ENCODE results near the gene ZC3HAV1.
"Not testable (repeated sequence)": the region's sequence is repeated elsewhere in the genome, so short reads cannot be mapped to it uniquely, and the experiment has no call there.

The ZC3HAV1 gene

DNA sequence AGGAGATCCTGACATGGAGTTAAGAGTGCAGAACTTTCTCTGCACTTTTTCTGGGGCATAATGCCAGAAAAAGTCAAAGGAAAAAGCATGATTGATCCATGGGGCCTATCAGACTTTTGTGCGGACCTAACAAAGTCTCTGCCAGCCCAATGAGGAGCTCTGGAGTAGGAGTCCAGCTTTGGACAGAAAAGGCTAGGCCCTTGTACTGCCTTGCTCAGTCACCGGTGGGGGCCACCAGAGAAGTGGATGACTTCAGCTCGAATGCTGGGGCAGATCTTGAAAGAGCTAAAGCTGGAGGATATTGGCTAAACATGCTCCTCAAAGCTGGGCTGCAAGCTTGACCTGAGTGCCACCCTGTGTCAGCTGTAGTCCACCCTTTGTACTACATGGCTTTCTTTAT is 2.8 kb upstream of the ZC3HAV1 start:
- DNase-seq (ENCODE audit: low spot score), result no peak

DNA sequence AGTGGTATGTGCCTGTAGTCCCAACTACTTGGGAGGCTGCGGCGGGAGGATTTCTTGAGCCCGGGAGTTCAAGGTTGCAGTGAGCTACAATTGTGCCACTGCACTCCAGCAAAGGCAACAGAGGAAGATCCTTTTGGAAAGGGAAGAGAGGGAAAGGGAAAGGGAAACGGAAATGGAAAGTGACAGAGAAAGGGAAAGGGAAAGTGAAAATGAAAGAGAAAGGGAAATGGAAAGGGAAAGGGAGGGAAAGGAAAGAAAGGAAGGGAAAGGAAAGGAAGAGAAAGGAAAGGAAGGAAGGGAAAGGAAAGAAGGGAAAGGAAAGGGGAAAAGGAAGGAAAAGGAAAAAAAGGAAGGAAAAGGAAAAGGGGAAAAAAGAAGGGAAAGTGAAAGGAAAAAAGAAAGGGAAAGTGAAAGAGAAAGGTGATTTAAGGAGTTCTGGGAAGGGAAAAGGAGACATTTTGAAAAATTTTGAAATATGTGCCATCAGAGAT is 2.3 kb upstream of the ZC3HAV1 start:
- no peak for DNase-seq (ENCODE audit: low spot score)

DNA sequence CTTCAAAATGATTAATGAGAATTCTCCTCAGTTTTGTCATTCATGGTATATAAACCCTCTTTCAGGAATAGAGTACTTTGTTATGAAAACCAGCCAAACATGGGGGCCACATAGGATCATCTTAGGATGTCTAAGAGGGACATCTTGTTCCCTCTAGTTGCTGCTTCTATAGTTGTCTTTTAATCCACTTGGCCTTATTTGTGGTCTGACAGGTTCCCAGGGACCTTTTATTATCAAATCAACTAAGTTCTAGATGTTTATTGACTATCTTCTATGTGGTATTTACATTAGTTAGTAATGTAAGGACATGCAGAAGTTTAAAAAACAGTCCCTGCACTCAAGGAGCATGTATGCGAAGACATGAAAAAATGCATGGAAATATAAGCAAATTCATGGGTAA is 1.6 kb upstream of the ZC3HAV1 start:
- DNase-seq (ENCODE audit: low spot score), result no peak

DNA sequence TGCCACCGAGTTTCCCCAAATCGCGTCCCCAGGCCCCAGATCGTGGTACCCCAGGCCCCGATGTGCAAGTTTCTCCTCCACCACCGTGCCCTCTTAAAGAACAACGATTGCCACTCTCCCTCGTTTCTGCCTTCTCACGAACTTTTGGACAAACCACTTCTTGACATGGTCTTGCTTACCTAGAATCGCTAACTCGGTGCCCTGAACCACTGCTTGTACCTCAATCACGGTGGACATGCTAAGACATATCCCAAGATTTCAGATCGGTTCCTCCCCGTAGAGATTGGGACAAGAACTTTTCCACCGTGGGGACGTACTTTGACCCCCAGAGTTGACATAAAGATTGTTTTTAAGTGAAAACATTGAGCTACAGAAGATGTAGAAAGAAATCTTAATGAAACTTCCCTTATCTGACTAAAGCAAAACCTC is 477 bp upstream of the ZC3HAV1 start:
- no peak for DNase-seq (ENCODE audit: low spot score)

DNA sequence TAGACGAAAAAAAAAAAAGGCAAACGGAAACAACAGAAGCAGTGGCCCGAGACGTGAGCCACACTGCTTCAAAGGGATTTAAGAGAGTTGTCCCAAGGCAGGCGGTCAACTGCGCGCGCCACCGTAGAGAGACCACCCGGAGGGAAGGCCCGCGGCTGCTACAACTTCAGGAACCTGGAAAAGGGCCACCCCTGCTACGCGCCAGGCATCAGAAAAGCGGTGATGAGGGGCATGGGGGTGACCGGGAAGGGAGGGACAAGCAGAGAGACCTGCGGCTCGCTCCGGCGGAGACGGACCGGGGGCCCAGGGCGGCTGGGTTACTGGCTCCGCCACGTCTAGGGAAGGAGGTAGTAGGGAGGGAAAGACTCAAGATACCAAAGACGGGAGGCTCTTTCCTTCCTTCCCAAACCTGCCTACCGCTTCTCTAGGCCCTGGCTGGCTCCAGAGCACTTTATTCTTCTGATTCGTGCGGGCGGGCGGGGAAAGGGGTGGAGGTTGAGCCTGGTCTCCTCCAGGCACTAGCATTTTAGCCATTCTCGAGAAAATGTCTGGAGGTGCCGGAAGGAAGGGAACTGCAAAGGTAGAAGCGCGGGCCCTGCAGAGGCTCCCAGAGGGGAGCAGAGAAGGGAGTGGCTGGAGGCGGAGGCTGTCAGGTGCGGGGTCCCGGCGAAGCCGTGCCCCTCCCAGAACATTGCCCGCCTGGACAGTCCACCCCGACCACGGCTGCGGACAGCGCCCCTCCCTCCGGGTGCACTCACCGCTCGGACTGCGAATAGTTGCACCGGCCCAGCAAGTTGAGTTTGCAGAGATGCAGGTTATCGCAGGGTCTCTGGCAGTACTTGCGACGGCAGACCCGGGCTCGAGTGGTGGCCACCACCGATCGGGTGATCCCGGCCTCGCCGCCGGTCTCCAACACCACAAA is 993 bp downstream of the ZC3HAV1 start:
- DNase-seq (ENCODE audit: low spot score), result no peak

DNA sequence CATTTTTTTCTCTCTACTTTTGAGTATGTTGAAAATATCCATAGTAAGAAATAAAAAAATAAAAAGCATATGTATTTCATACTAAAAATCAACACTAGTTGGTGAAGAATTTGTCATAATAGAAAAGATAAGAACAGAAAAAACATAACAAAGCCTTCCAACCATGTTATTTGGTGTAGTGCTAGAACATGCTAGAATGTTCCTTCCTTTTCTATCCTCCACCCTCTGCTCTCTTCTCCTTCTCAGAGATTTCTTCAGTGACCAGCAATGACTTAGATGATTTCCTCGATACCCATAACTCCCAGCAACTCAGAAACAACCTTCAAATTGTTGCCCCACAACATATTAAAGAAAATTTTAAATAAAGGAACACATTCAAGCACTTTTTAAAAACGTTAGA is 2.6 kb downstream of the ZC3HAV1 start:
- DNase-seq (ENCODE audit: low spot score), result no peak

DNA sequence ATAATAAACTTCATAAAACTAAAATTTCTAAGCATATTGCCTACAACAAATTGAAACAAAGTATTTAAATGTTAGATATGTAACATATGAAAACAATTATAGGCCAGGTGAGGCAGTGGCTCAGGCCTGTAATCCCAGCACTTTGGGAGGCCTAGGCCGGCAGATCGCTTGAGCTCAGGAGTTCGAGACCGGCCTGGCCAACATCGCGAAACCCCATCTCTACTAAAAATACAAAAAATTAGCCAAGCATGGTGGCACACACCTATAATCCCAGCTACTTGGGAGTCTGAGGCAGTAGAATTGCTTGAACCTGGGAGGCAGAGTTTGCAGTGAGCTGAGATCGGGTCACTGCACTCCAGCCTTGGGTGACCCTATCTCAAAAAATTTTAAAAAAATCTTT is 3.3 kb downstream of the ZC3HAV1 start:
- DNase-seq (ENCODE audit: low spot score), result not testable (repeated sequence)

DNA sequence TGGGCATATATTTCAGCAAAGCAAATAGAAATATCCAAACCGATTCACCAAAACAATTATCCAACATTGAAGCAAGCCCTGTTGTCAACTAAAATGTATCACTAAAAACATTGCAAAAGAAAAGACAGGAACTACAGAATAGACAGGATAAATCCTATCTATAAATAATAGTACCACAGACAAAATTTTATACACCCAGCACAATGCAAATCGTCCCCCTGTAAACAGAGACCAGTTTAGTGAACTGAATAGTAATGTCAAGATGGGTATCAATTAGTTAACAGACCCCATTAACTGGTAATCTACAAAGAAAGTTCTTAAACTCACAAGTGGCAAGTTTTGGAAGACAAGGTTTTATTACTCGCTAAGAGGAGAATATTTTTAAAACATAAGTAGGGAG is 4.0 kb downstream of the ZC3HAV1 start:
- no peak for DNase-seq (ENCODE audit: low spot score)

DNA sequence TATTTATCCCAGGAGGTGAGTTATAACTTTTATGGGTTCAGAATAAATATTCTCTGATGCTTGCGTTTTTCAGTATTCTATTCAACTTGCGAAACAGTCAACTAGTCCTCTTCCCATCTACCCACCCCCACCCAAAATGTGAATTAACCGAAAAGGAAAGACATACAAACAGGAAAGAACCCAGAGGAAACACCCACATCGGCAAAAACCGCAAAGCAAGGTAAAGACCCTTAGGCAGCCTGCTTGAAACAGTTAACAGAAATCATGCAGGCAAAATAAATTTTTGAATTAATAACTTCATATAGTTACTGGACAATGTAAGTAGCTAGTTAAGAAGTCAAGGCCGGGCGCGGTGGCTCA is 5.4 kb downstream of the ZC3HAV1 start:
- DNase-seq (ENCODE audit: low spot score), result no peak

DNA sequence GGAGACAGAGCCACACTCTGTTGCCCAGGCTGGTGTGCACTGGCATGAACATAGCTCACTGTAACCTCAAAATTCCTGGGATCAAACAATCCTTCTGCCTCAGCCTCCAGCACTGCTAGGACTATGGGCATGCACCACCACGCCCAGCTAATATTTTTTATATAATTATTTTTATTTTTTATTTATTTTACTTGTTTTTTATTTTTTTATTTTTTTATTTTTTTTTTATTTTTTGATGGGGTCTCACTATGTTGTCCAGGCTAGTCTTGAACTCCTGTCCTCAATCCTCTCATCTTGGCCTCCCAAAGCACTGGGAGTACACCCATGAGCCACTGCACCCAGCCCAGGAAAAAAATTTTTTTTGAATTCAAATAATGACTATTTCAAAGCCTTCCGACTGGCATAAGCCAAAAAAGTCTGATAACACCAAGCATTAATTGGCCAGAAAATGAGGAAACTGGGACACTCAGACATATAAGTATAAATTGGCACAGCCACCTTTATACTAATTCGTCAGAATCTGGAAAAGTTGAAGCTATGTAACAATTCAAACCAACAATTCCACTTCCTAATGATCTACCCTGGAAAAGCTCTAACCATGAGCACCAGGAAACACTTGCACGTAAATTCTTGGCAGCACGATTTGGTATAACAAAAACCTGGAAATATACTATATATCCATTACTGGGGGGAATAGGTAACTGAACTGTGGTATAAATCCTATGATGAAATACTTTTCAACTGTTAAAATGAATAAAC is 6.3 kb downstream of the ZC3HAV1 start:
- no peak for DNase-seq (ENCODE audit: low spot score)

DNA sequence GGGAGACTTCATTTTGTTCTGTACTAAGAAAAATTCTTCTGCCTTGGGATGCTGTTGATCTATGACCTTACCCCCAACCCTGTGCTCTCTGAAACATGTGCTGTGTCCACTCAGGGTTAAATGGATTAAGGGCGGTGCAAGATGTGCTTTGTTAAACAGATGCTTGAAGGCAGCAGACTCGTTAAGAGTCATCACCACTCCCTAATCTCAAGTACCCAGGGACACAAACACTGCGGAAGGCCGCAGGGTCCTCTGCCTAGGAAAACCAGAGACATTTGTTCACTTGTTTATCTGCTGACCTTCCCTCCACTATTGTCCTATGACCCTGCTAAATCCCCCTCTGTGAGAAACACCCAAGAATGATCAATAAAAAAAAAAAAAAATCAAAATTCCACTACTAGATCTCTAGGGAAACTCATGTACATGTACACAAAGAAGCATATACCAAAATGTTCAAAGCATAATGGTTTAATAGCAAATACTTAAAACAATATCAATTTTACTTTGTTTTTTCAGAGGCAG is 7.8 kb downstream of the ZC3HAV1 start:
- not testable (repeated sequence) for DNase-seq (ENCODE audit: low spot score)

DNA sequence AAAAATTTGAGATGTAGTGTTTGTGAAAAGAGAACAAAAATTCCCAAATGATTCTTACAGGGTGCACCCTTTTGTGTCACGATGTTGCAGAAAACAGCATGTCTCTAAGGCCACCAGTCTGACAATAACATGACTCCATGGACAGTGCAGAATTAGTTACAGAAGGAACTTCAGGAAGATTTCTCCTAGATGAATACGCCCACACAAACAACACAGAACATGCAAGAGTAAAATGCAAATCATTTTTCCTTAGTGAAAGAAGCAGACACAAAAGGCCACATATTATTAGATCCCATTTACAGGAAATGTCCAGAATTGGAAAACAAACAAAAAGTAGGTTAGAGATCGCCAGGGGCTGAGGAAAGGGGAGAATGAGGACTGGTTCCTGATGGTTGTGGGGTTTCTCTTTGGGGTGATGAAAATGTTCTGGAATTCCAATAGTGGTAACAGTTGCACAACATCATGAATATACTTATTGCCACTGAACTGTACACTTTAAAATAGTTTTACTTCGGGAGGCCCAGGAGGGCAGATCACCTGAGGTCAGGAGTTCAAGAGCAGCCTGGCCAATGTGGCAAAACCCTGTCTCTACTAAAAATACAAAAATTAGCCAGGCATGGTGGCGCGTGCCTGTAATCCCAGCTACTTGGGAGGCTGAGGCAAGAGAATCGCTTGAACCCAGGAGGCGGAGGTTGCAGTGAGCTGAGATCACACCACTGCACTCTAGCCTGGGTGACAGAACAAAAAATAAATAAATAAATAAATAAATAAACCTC is 10.2 kb downstream of the ZC3HAV1 start:
- no peak for DNase-seq (ENCODE audit: low spot score)

DNA sequence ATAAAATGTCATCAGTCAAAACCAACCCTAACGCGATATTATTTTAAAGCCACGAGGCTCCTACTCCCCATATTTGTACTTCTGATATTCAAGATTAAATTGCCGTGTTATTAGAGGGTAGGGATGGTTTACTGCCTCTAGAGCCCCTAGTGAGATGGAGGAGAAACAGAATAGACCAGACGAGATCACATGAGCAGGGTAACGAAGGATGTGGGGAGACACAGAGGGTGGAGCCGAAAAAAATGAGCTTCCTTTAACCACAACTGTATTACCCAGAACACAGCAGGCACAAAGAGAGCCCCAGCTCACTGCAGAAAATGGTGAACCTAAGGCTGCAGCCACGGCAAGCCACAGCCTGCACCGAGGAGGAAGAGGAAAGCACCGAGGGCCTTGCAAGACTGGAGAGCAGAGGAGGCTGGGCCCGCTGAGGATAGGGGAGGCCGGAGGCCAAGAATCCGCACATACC is 14.3 kb downstream of the ZC3HAV1 start:
- DNase-seq (ENCODE audit: low spot score), result no peak

DNA sequence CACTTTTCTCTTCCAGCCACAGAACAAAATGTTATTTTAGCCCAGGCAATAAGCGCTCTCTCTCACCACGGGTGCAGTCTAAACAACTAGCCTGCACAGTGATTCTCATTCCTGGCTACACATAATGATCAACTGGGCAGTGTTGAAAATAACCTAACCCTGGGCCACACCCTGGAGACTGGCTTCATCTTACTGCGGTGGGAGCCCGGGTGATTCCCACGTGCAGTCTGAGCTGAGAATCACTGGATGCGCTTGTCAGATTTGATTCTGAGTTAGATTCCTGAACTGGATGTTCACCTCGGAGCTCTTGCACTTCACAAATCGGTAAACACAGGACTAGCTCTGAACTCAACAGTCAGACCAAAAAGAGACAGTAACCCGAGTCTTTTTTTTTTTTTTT is 14.9 kb downstream of the ZC3HAV1 start:
- no peak for DNase-seq (ENCODE audit: low spot score)

DNA sequence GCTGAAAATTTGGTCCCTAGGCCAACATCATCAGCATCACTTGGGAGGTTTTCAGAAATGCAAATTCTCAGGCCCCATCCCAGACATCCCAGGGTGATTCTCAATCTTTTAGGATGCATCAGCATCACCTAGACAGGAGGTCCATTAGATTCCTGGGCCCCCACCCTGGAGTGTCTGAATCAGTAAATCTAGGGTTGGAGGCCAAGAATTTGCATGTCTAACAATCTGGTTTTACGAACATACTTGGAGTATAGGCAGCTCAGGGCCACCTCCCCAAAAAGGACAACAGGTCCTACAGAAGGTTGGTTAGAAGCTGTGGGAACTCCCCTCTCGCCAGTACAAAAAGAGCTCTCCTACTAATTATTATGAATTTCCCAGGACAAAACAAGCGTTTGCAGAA is 15.5 kb downstream of the ZC3HAV1 start:
- DNase-seq (ENCODE audit: low spot score), result no peak

DNA sequence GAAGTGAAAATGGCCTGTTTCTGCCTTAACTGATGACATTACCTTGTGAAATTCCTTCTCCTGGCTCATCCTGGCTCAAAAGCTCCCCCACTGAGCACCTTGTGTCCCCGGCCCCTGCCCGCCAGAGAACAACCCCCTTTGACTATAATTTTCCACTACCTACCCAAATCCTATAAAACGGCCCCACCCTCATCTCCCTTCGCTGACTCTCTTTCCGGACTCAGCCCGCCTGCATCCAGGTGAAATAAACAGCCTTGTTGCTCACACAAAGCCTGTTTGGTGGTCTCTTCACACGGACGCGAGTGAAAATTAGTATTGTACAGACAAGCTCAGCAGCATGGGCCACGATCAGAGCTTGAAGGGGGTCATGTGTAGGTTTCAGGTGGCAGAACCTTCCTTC is 16.0 kb downstream of the ZC3HAV1 start:
- not testable (repeated sequence) for DNase-seq (ENCODE audit: low spot score)

DNA sequence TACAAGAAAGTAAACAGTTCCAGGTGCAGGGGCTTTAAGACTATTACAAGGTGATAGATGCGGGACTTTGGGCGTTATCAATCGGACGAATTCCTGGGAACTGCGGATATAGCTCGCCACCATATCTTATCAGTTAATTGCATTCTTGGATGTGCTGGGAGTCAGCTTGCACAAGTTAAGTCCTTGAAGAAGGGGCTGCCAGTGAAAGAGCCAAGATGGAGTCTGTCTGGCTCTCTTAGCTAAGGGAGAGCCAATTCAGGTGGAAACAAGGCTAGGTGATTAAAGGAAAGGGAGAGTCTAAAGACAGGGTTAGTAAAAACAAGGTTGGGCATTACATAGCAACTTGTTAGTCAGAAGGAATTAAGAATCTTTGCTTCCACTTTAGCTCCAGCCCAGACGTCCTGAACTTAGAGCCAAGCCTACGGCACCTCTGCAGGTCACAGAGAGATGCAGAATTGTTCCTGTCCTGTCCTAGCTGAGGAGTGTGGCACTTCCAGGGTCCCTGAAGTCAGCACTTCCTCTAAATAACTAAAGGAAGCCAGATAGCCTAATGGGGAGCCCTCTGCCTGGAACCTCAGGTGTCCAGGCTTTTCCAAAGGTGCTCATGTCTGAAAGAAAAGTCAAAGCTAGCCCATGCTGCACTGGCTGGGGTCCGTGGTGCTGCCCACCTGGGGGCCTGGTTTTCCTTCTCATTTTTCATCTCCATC is 17.3 kb downstream of the ZC3HAV1 start:
- DNase-seq (ENCODE audit: low spot score), result no peak

DNA sequence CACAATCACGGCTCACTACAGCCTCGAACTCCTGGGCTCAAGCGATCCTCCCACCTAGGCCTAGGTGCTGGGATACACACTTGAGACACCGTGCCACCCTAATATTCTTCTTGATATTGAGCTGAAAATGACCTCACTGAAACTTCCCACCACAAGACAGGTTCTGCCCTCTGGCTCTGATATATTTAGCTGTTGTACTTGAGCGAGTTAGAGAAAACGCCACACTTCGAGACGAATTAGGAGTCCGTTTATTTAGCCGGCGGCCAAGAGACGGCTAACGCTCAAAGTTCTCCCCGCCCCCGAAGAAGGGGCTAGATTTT is 17.9 kb downstream of the ZC3HAV1 start:
- DNase-seq (ENCODE audit: low spot score), result no peak

DNA sequence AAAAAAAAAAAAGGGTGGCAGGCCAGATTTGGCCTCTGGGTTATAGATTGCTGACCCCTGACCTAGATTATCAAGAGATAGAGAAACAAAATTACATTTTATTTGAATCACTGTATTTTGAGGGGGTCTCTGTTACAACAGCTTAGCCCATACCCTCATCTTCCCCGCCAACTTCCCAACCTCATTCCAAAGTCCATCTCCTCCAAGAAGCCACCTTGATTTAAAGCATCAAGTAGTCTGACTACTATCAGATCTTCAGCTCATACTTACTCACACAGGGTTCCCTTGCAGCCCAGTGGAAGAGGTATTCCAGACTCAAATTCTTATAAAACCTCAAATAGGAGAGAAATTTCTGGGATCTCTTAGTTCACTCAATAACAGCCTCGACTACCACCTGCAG is 20.4 kb downstream of the ZC3HAV1 start:
- no peak for DNase-seq (ENCODE audit: low spot score)

DNA sequence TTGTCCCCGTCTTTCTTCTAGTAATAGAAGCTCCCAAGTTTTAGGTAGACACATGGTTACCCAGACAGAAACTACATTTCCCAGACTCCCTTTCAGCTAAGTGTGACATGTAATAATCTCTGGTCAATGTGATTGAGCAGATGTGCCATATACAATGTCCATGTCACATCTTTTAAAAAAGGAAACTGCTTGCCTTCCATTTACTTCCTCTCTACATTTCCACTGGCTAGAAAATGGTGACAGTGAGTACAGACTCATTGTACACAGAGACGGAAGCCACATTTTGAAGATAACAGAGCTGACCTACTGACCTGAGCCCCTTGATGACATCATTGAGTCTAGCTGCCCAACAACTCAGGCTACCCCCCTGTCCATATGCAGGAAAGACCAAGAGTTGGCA is 21.3 kb downstream of the ZC3HAV1 start:
- no peak for DNase-seq (ENCODE audit: low spot score)

DNA sequence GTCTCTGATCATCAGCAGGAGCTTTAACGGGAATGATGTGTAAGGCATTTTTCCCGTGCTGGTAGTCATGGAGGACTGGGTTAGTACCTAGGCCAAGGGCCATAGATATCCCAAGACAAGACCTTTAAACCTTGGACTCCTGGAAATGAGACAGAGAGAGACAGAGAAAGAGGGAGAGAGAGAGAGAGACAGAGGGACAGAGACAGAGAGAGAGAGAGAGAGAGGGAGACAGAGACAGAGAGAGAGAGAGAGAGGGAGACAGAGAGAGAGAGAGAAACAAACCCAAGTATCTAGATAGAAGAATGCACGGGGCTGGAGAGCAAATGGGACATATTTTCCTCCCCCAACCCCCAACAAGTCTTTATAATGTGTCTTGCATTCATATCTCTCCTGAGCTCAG is 22.3 kb downstream of the ZC3HAV1 start:
- no peak for DNase-seq (ENCODE audit: low spot score)

DNA sequence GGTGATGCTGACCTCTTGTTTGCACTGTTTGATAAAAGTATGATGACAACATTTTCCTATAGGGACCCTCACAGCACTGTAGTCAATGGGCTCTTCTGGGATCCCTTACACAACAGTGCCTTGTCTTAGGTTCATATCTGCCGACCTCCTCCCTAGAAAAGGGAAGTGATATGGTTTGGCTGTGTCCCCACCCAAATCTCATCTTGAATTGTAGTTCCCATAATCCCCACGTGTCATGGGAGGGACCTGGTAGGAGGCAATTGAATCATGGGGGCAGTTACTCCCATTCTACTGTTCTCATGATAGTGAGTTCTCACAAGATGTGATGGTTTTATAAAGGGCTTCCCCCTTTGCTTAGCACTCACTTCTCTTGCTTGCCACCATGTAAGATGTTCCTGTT is 23.1 kb downstream of the ZC3HAV1 start:
- no peak for DNase-seq (ENCODE audit: low spot score)
